ENCODE measurements around the gene CDK5R1.

- TF ChIP-seq EZH2 (IDR thresholded peaks at IDR 0.05; ENCODE audit: borderline replicate concordance, low read depth, low read length, poor library complexity, severe bottlenecking) (no peak), CTCF (conservative IDR thresholded peaks at IDR 0.05; ENCODE audit: low read depth, low read length) (no peak; the same call in 1 of the 2 replicates)
These were observed 42.9 kb upstream of the CDK5R1 start for GRCh38 chr17:32443827-32444300.

Measured in A673 (cell line).